Ovary (tissue), 9 donors: ENCODE results near the gene MIS12. TPM values are rescaled to one million over a fixed set of nuclear protein-coding genes. Genes with fewer than 3 reads are reported as not detected.

ENCODE experiments used
- DNase-seq, 5 donors: peaks; one replicate each; pipeline ENCODE4 v3.0.0-alpha.2; 2019 to 2020
- H3K27ac ChIP-seq, 2 donors: fragments of 200-600 bp; one replicate each; pipeline versions ENCODE4 v1.5.1 to v1.8.0; 2019 to 2022
- H3K27me3 ChIP-seq: fragments of 200-600 bp; one replicate; pipeline ENCODE4 v1.8.0; 2022
- H3K36me3 ChIP-seq: fragments of 200-600 bp; sonication (generic); one replicate; pipeline ENCODE4 v1.5.1; 2019
- H3K4me1 ChIP-seq: one replicate; pipeline ENCODE4 v1.8.1; 2013; ENCODE audit warnings: mild to moderate bottlenecking, moderate library complexity; ENCODE audit not compliant: insufficient read depth
- H3K4me3 ChIP-seq: fragments of 200-600 bp; sonication (generic); one replicate; pipeline ENCODE4 v1.5.1; 2017
- H3K9me3 ChIP-seq, 2 donors: fragments of 200-600 bp in 1 of 2; sonication (generic) in 1 of 2; one replicate each; pipeline versions ENCODE4 v1.5.1 to v1.8.1; 2013 to 2019; ENCODE audit warnings: mild to moderate bottlenecking in 1 of 2, moderate library complexity in 1 of 2
- CTCF ChIP-seq, 3 donors: fragments of 450-650 bp in 2 of 3; fragments of 200-600 bp in 1 of 3; IDR thresholded peaks; one replicate each; pipeline versions ENCODE4 v1.5.1 to v1.8.0; 2016 to 2022; ENCODE audit warnings: antibody characterized with exemption in 3 of 3, mild to moderate bottlenecking in 1 of 3
- EP300 ChIP-seq: sonication (generic); formaldehyde crosslinking; IDR thresholded peaks from one replicate; pipeline ENCODE4 v1.6.1; 2017; ENCODE audit warnings: antibody characterized with exemption
- POLR2A ChIP-seq: fragments of 450-650 bp; IDR thresholded peaks from one replicate; pipeline ENCODE4 v1.6.1; 2017; ENCODE audit warnings: antibody characterized with exemption, mild to moderate bottlenecking, moderate library complexity
- WGBS, 3 donors: extraction: QIAGEN DNeasy Blood & Tissue Kit in 1 of 3; methylation state at CpG; one replicate each; pipeline versions ENCODE4 v1.1.5 to v1.1.7; 2013 to 2017; 5-methylcytosine and 5-hydroxymethylcytosine counted together
- intact Hi-C, 4 donors: fragments of 100-400 bp; cut with DNase I; formaldehyde crosslinking; loops; one replicate each; pipeline versions ENCODE4 v1.11.0 to v1.15.1; 2022 to 2023
- polyA plus RNA-seq, 2 donors: library from polyadenylated mRNA; stranded (reverse); fragments of 200-250 nt in 1 of 2; fragments of 350-450 nt in 1 of 2; fragmentation: Illumina TruSeq in 1 of 2; extraction: RNeasy Lipid Tissue Mini Kit (QIAGEN cat#74804) in 1 of 2; gene quantifications; one replicate each; pipeline ENCODE4 v1.2.3, GENCODE V29; 2013 to 2014
- total RNA-seq, 7 donors: library from RNA; depleted of rRNA in 2 of 7; stranded (reverse); fragments of >200 nt in 2 of 7; fragmentation: NEBNext Ultra II Directional in 3 of 7; extraction: Animal tissue kit (Norgen Biotek cat#: 25700) in 3 of 7; gene quantifications; one replicate each; pipeline versions ENCODE4 v1.1.0 to v1.2.4, GENCODE V29; 2016 to 2023
- donor health status: DM: no; HTN: no; CAD: no; lungs with moderate emphysema.
- donor health status: DM: no; HTN: no; CAD: no.
- donor health status: Bipolar disorder and iron deficiency.
- donor health status: DM: yes; HTN: yes; CAD: no.
- donor health status: DM: no; HTN: no; CAD: no.
- donor health status: DM: yes; HTN: yes; CAD: no.

MIS12 gene
- total and polyA plus RNA-seq, 9 donors: 9.3 to 19.8 (median 15.7) TPM

DNA sequence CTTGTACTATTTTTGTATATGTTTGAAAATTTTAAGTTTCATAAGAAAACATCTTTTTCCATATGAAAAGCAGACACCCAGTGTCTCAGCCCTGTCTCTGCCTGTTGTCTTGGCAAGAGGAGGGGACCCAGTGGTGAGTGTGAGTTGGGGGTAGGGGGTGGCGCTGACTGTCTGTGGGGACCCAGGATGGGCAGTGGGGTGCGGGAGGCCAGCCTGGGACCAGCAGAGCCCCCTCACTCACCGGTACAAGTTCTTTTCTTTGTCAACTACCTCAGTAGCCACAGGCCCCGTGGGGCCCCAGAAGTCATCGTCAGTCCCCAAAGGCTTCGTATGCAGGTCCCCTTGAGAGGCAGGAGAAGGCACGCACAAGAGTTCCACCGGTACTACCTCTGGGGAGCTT, 46.2 kb downstream of the MIS12 start:
- no peak for TF ChIP-seq POLR2A
- TF ChIP-seq EP300: no peak
- no peak for TF ChIP-seq CTCF (IDR thresholded peaks at IDR 0.05)
- Histone ChIP-seq H3K4me3 (no peak overlapping the region), H3K4me1 (no peaks in the 10 kb centered on the region), H3K9me3 (no peaks in the 10 kb centered on the region), H3K27me3 (no peaks in the 10 kb centered on the region), H3K36me3 (no peaks in the 10 kb centered on the region), H3K27ac (no peak overlapping the region)
- intact Hi-C loops: no loop called here
- DNase-seq: no peak
- 74 to 90% (median 89%) methylated on average over 8 of the region's 8 CpGs for WGBS, 3 donors

DNA sequence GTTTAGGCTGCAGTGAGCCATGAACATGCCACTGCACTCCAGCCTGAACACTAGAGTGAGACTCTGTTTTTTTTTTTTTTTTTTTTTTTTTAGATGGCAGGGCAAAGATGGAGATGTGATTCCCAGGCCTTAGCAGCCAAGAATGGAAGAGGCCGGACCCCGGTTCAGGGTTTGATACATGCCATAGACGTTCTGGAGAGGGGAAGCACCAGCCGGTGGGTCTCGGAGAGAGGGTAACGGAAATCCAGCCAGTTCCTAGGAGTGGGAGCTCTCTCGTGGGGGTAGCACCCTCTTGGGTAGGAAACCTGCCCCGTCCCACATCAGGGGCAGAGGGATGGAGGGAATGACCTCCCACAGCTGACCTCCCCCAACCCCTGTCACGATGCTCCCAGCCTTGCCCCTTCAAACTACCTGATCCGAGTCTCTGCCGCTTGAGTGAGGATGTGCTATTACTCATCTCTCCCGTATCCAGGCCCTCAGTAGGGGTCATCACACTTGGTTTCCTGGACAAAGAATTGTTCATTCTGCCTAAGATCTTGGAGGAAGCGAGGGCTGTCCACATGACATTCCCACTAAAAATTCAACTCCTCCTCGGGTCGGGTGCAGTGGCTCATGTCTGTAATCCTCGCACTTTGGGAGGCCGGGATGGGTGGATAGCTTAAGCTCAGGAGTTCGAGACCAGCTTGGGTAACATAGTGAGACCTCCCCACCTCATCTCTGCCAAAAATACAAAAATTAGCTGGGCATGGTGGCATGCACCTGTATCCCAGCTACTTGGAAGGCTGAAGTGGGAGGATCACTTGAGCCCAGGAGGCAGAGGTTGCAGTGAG, 47.3 kb downstream of the MIS12 start:
- intact Hi-C loops: no loop called here
- Histone ChIP-seq H3K27ac (no peak overlapping the region), H3K9me3 (no peaks in the 10 kb centered on the region), H3K36me3 (no peaks in the 10 kb centered on the region), H3K27me3 (no peaks in the 10 kb centered on the region), H3K4me3 (no peak overlapping the region), H3K4me1 (no peaks in the 10 kb centered on the region)
- no peak for TF ChIP-seq EP300
- TF ChIP-seq CTCF (IDR thresholded peaks at IDR 0.05): no peak
- no peak for DNase-seq
- WGBS, 3 donors: 76 to 82% (median 76%) methylated on average over 18 of the region's 18 CpGs

- H3K4me3 ChIP-seq: no peak overlapping the region
- intact Hi-C loops: no loop called here
- H3K27me3 ChIP-seq: no peaks in the 10 kb centered on the region
- TF ChIP-seq POLR2A: no peak
- no peak for TF ChIP-seq CTCF (IDR thresholded peaks at IDR 0.05)
- no peak for TF ChIP-seq EP300
- no peaks in the 10 kb centered on the region for H3K9me3 ChIP-seq
- no peaks in the 10 kb centered on the region for H3K36me3 ChIP-seq
- no peaks in the 10 kb centered on the region for H3K4me1 ChIP-seq
- H3K27ac ChIP-seq: no peak overlapping the region
- WGBS, 3 donors: 92 to 97% (median 94%) methylated on average over 2 of the region's 2 CpGs
- DNase-seq: no peak
These were observed 49.1 kb downstream of the MIS12 start for GRCh38 chr17:5535436-5535835.

- Histone ChIP-seq H3K4me3 (no peak overlapping the region), H3K27me3 (no peaks in the 10 kb centered on the region), H3K4me1 (no peaks in the 10 kb centered on the region), H3K9me3 (no peaks in the 10 kb centered on the region), H3K27ac (no peak overlapping the region), H3K36me3 (no peaks in the 10 kb centered on the region)
- intact Hi-C loops: no loop called here
- TF ChIP-seq EP300 (no peak), POLR2A (no peak), CTCF (IDR thresholded peaks at IDR 0.05) (no peak)
- WGBS, 3 donors: 52 to 56% (median 52%) methylated on average over 10 to 11 of the region's 11 CpGs
- no peak for DNase-seq
These were observed 50.7 kb downstream of the MIS12 start for GRCh38 chr17:5536866-5537650.
